GM20000 (cell line): ENCODE data around the gene MPHOSPH9.
A peak's percentile ranks its signal among the peaks of the same experiment; 100 is the strongest.

Source experiments
- DNase-seq: peaks from one replicate; pipeline ENCODE4 v3.0.0; 2012; ENCODE audit warnings: low spot score
- TF ChIP-seq, protein P1 (sequence below): IDR thresholded peaks from 2 replicates; pipeline ENCODE4 v1.5.1; 2012; ENCODE audit warnings: mild to moderate bottlenecking, control low read depth; ENCODE audit errors: extremely low read depth, missing control alignments

Gene MPHOSPH9

DNA sequence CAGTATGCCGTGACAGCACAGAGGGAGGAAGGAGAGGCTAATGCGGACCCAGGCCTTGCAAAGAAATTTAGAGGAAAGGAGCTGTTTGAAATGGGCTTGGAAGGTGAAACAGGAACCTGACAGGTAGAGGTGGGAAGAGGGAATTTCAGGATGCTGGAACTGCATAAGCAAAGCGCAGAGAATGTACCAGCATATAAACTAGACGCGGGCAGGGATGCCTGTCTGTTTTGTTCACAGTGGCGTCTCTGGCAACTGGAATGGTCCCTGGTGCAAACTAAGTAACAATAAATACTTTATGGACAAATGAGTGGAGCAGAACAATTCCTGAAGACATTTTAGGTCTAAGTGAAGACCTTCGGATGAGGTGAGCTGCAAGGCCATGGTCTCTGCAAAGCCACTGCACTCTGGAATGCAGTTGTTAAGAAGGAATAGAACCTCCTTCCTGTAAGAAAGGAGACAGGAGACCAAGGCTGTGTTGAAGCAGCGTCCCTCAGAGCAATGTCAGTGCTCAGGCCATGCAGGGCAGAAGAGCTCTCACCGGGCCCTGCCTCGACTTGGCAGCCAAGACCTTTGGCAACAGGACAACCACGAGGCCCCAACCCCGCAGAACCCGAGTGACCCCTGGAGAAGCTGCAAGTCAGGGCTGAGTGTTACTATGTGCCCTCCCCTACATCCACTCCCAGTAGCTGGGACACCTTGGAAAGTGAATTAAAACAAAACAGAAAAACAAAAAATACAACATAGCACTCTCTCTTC is 124.8 kb downstream of the MPHOSPH9 start:
- TF ChIP-seq, protein P1, sequence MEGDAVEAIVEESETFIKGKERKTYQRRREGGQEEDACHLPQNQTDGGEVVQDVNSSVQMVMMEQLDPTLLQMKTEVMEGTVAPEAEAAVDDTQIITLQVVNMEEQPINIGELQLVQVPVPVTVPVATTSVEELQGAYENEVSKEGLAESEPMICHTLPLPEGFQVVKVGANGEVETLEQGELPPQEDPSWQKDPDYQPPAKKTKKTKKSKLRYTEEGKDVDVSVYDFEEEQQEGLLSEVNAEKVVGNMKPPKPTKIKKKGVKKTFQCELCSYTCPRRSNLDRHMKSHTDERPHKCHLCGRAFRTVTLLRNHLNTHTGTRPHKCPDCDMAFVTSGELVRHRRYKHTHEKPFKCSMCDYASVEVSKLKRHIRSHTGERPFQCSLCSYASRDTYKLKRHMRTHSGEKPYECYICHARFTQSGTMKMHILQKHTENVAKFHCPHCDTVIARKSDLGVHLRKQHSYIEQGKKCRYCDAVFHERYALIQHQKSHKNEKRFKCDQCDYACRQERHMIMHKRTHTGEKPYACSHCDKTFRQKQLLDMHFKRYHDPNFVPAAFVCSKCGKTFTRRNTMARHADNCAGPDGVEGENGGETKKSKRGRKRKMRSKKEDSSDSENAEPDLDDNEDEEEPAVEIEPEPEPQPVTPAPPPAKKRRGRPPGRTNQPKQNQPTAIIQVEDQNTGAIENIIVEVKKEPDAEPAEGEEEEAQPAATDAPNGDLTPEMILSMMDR, result no peak

DNA sequence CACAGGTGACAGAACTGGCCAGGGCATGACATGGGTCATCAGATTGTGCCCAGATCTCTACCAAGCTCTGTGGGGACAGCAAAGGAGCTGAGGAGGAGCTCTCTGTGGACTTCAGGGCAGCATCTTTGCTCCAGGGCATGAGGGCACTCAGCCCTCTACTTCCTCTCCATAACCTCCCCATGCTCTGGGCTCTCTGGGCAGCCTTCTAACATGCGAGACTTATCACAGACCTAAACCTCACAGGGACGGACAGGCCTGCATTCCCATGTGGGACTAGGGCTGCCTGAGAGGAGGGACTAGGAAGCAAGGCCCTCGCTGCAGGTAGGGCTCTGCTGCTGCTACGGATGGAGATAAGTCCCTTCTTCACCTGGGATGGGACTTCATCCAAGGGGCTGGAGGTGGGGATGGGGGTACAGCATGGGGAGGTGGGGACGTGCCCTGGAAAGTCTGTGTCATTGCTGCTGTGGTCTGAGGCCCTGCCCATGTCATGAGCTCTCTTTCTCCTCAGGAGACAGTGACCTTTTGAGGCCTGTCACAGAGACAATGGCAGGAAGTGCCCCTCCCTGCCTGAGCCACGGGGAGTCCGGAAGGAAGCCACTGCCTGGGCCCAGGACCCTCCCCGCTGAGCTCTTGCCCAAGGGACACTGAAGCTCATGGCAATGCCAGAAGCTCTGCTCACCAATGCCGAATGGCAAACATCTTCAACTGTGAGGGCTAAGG is 126.1 kb downstream of the MPHOSPH9 start:
- DNase-seq, result peak; percentile 78
- TF ChIP-seq, protein P1, result no peak

More for the DNA sequence above, 124.8 kb downstream of the MPHOSPH9 start:
- no peak for DNase-seq

DNA sequence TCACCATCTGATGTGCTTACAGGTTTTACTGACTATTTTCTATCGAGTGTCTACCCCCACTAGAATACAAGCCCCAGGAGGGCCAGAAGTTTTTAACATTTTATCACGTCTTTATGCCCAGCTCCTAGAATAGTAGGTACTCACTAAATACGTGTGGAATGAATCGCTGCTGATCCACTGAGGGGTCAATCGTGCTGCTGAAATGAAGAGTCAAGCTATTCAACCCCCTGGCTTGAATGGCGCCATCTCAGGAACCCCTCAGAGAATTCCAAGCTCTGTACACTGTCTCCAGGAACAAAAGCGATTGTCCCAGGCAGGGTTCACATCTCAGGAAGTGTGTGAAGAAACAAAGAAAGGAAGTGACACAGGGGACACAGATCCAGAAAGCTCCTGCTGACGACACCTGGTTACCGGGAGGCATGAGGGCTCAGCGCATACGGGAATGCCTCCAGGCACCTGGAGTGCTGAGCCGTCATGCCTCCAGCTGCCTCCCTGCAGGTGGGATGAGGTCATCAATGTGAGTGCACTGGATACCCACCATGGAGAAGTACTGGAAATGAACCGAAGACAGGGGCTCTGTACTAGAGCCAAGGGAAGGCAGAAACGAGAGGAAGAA is 127.6 kb downstream of the MPHOSPH9 start:
- TF ChIP-seq, protein P1, result no peak
- no peak for DNase-seq

DNA sequence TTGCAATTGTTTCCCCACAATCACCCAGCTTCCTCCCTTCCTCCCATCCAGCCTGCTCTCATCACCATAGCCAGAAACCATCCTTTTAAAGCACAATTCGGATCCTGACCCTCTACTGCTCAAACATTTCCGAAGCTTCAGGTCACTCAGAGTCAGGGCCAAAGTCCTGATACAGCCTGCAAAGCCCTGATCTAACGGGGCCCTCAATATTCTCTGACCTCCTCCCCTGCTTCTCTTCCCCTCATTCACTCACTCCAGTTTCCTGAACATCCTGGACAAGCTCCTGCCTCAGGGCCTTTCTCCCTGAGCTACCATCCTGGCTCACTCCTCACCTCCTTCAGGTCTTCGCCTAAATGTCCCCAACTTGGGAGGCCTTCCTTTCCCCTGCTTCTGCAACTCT is 128.1 kb downstream of the MPHOSPH9 start:
- TF ChIP-seq, protein P1, result no peak
- DNase-seq, result no peak
